Prostate gland (tissue), 2 donors: ENCODE data around the gene DAZAP1. TPM values are rescaled to one million over a fixed set of nuclear protein-coding genes. Genes with fewer than 3 reads are reported as not detected.

Experiments used
- DNase-seq: peaks from one replicate; pipeline ENCODE4 v3.0.0-alpha.2; 2019; ENCODE audit warnings: low spot score
- H3K27ac ChIP-seq, 2 donors: fragments of 200-600 bp; sonication (generic); 2 replicates each; pipeline ENCODE4 v1.5.1; 2017 to 2019
- H3K27me3 ChIP-seq: fragments of 200-600 bp; sonication (generic); replicated peaks from 2 replicates; pipeline ENCODE4 v1.5.1; 2019; ENCODE audit not compliant: insufficient read depth
- H3K36me3 ChIP-seq, 2 donors: fragments of 200-600 bp; sonication (generic); 1 replicate in 1 of 2; 2 replicates in 1 of 2; pipeline versions ENCODE4 v1.5.1 to v1.8.1; 2017 to 2019
- H3K4me1 ChIP-seq: fragments of 200-600 bp; sonication (generic); replicated peaks from 2 replicates; pipeline ENCODE4 v1.5.1; 2019
- H3K4me3 ChIP-seq, 2 donors: fragments of 200-600 bp; sonication (generic); 2 replicates each; pipeline ENCODE4 v1.5.1; 2017 to 2019
- H3K9me3 ChIP-seq: fragments of 200-600 bp; sonication (generic); 2 replicates; pipeline ENCODE4 v1.5.1; 2017
- POLR2A ChIP-seq: fragments of 450-650 bp; IDR thresholded peaks from one replicate; pipeline ENCODE4 v1.6.1; 2016; ENCODE audit warnings: antibody characterized with exemption, mild to moderate bottlenecking
- POLR2AphosphoS5 ChIP-seq: sonication (generic); formaldehyde crosslinking; IDR thresholded peaks from one replicate; pipeline ENCODE4 v1.6.1; 2017; ENCODE audit warnings: antibody characterized with exemption
- WGBS: methylation state at CpG from one replicate; pipeline ENCODE4 v1.1.5; 2018; 5-methylcytosine and 5-hydroxymethylcytosine counted together
- intact Hi-C: fragments of 100-400 bp; cut with DNase I; formaldehyde crosslinking; loops from one replicate; pipeline ENCODE4 v1.14.2; 2022
- total RNA-seq, 2 donors: library from RNA; depleted of rRNA; stranded (reverse); fragments of >200 nt; gene quantifications; one replicate each; pipeline ENCODE4 v1.1.0, GENCODE V29; 2016
- TF ChIP-seq, protein P1 (sequence below), 4 experiments: fragments of 200-600 bp in 2 of 4; fragments of 450-650 bp in 2 of 4; sonication (generic) in 2 of 4; IDR thresholded peaks; 1 replicate in 3 of 4; 2 replicates in 1 of 4; pipeline ENCODE4 v1.5.1; 2016 to 2019; ENCODE audit warnings: antibody characterized with exemption in 4 of 4, mild to moderate bottlenecking in 2 of 4, moderate library complexity in 2 of 4

DAZAP1 gene
- total RNA-seq, 2 donors from 2014 or later: 58.6 to 74.1 TPM

DNA sequence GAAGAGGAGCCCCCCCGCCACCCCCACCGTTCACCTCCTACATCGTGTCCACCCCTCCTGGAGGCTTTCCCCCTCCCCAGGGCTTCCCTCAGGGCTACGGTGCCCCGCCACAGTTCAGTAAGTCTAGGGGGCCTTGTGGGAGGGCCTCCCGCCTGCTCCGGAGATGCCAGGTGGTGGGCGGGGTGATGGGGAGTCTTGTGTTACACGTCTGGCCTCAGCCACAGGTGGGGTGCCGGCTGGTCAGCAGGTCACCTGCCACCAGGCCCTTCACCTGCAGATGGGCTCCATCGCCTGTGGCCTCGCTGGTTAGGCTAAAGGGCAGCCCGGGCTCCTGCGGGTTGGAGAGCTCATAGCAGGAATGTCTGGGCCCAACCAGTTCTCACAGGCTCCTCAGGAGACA is 22.9 kb downstream of the DAZAP1 start:
- TF ChIP-seq POLR2AphosphoS5 (no peak), POLR2A (no peak)
- TF ChIP-seq, protein P1, sequence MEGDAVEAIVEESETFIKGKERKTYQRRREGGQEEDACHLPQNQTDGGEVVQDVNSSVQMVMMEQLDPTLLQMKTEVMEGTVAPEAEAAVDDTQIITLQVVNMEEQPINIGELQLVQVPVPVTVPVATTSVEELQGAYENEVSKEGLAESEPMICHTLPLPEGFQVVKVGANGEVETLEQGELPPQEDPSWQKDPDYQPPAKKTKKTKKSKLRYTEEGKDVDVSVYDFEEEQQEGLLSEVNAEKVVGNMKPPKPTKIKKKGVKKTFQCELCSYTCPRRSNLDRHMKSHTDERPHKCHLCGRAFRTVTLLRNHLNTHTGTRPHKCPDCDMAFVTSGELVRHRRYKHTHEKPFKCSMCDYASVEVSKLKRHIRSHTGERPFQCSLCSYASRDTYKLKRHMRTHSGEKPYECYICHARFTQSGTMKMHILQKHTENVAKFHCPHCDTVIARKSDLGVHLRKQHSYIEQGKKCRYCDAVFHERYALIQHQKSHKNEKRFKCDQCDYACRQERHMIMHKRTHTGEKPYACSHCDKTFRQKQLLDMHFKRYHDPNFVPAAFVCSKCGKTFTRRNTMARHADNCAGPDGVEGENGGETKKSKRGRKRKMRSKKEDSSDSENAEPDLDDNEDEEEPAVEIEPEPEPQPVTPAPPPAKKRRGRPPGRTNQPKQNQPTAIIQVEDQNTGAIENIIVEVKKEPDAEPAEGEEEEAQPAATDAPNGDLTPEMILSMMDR (IDR thresholded peaks at IDR 0.05): no peak
- DNase-seq: no peak
- no peak overlapping the region for H3K4me3 ChIP-seq
- no peaks in the 10 kb centered on the region for H3K9me3 ChIP-seq
- WGBS: 82% methylated on average over 14 of the region's 14 CpGs
- intact Hi-C loops: no loop called here
- H3K27ac ChIP-seq: no peak overlapping the region
- peaks cover 6 to 32% of the 10 kb centered on the region in 2 donors for H3K36me3 ChIP-seq
- H3K27me3 ChIP-seq: no peaks in the 10 kb centered on the region
- H3K4me1 ChIP-seq: no peaks in the 10 kb centered on the region

DNA sequence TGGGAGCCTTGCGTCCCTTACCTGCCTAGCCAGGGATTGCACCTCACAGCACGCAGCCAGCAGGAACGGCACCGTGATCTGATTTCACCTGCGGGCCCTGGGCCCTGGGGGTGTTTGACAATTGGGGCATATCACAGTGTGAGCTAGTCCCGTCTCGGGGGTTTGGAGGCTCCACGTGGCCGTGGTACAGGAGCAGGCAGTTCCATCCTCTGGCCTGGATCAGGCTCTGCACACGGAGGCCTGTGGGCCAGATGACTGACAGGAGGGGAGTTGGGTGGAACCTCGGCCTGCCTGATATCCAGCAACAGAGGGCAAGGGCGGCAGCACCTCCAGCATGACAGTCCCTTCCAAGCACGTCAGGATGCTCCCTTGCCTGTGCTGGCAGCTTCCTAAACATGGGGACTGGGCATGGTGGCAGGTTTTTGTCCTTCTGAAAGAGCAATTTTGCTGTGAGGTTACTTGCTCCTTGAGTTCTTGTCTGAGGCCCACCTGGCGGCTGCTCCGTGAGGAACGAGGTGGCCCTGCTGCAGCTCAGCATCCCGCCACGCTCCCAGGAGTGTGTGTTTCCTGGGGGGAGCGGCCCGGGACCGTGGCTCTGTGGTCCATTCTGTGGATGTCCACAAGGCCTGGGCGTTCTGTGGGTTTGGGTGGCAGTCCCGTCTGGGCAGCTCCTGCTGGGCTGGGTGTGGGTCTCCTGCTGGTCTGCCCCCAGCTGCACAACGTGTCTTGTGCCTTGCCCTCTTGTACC is 24.5 kb downstream of the DAZAP1 start:
- H3K9me3 ChIP-seq: no peaks in the 10 kb centered on the region
- H3K4me1 ChIP-seq: no peaks in the 10 kb centered on the region
- TF ChIP-seq POLR2A: no peak
- TF ChIP-seq POLR2AphosphoS5: no peak
- TF ChIP-seq, protein P1 (IDR thresholded peaks at IDR 0.05): no peak
- intact Hi-C loops: no loop called here
- H3K27ac ChIP-seq: no peak overlapping the region
- peaks cover 6 to 32% of the 10 kb centered on the region in 2 donors for H3K36me3 ChIP-seq
- no peak for DNase-seq
- H3K4me3 ChIP-seq: no peak overlapping the region
- WGBS: 84% methylated on average over 19 of the region's 24 CpGs
- no peaks in the 10 kb centered on the region for H3K27me3 ChIP-seq

GRCh38 chr19:1432507-1432887 is 25.1 kb downstream of the DAZAP1 start:
- Histone ChIP-seq H3K27me3 (no peaks in the 10 kb centered on the region), H3K4me1 (no peaks in the 10 kb centered on the region), H3K9me3 (no peaks in the 10 kb centered on the region), H3K27ac (no peak overlapping the region), H3K36me3 (peaks cover 6 to 32% of the 10 kb centered on the region in 2 donors), H3K4me3 (no peak overlapping the region)
- TF ChIP-seq, protein P1 (IDR thresholded peaks at IDR 0.05): no peak
- no peak for TF ChIP-seq POLR2A
- no peak for TF ChIP-seq POLR2AphosphoS5
- 89% methylated on average over 16 of the region's 16 CpGs for WGBS
- no peak for DNase-seq
- intact Hi-C loops: no loop called here

DNA sequence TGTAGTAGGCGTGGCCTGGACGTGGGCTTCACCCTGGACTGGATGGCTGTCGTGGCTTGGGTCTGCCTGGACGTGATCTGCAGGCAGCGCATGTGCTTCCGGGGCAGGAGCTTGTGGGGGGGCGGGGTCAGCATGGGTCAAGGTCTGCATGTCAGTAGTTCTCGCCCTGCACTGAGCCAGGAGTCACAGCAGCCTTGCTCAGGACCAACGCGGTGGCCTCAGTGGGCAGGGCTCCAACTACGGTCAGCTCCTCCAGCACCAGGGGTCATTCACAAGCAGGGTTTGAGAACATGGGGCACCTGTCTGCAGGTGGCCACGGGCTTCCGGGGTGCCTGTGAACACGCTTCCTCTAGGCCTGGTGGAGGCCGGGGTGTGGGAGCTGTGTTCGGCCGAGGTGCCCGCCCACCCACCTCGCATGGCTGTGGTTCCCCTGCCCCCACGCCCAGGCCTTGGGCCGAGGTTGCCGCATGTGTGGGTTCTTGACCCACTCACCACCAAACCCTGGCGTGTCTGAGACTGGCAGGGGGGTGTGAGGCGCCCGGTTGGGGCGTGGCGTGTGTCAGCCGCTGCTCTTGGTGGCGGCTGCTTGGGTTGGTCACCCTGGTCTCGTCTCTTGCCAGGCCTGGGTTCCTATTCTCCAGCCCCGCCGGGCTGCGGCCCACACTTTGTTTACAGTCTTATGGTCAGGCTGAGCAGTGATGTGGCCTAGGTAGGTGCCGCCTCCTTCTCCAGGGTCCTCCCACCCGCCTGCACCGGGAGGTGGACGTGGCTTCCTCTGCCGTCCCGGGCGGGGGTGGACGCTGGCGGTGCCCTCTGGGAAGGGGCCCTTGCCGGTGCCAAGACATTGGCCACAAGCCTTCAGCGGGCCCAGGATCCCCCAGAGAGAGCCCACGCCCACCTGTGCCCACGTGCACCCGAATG is 26.0 kb downstream of the DAZAP1 start:
- H3K9me3 ChIP-seq: no peaks in the 10 kb centered on the region
- intact Hi-C loops: no loop called here
- DNase-seq: no peak
- no peak overlapping the region for H3K4me3 ChIP-seq
- WGBS: 82% methylated on average over 42 of the region's 47 CpGs
- H3K27me3 ChIP-seq: no peaks in the 10 kb centered on the region
- TF ChIP-seq POLR2A: no peak
- TF ChIP-seq, protein P1 (IDR thresholded peaks at IDR 0.05): no peak
- no peak for TF ChIP-seq POLR2AphosphoS5
- peaks cover 6 to 32% of the 10 kb centered on the region in 2 donors for H3K36me3 ChIP-seq
- H3K4me1 ChIP-seq: no peaks in the 10 kb centered on the region
- H3K27ac ChIP-seq: no peak overlapping the region
